ENCODE measurements around the gene MESP2.

DNA sequence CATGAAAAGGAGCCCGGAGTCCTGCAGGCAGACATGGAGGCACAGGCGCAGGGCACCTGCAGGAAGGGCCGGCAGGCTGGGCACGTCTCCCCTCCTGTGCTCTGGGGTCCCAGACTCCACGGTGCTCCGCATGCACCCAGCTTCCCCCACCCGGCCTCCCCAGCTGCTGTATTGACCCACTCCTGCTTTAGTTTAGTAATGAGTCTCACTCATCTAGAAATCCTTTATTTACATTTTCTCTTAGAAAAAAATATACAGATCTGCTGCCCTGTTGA lies 8.5 kb downstream of the MESP2 start:
- TF ChIP-seq NONO (IDR thresholded peaks at IDR 0.05) (no peak), NONO (CRISPR knock-in tag; conservative IDR thresholded peaks at IDR 0.05) (no peak), ZNF839 (CRISPR knock-in tag; IDR thresholded peaks at IDR 0.05; ENCODE audit: borderline replicate concordance) (no peak), MEF2D (CRISPR knock-in tag; IDR thresholded peaks at IDR 0.05) (no peak), ESRRA (CRISPR knock-in tag; IDR thresholded peaks at IDR 0.05; ENCODE audit: low read depth) (no peak), JUN (CRISPR knock-in tag; IDR thresholded peaks at IDR 0.05) (no peak), WIZ (CRISPR knock-in tag; IDR thresholded peaks at IDR 0.05) (no peak)
- TF ChIP-seq, protein P1, sequence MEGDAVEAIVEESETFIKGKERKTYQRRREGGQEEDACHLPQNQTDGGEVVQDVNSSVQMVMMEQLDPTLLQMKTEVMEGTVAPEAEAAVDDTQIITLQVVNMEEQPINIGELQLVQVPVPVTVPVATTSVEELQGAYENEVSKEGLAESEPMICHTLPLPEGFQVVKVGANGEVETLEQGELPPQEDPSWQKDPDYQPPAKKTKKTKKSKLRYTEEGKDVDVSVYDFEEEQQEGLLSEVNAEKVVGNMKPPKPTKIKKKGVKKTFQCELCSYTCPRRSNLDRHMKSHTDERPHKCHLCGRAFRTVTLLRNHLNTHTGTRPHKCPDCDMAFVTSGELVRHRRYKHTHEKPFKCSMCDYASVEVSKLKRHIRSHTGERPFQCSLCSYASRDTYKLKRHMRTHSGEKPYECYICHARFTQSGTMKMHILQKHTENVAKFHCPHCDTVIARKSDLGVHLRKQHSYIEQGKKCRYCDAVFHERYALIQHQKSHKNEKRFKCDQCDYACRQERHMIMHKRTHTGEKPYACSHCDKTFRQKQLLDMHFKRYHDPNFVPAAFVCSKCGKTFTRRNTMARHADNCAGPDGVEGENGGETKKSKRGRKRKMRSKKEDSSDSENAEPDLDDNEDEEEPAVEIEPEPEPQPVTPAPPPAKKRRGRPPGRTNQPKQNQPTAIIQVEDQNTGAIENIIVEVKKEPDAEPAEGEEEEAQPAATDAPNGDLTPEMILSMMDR (CRISPR knock-in tag; IDR thresholded peaks at IDR 0.05): no peak
